CD8-positive, alpha-beta memory T cell (primary cell): ENCODE results near the gene SLC35E1. TPM values are rescaled to one million over a fixed set of nuclear protein-coding genes. Genes with fewer than 3 reads are reported as not detected.
"Not testable (repeated sequence)": the region's sequence is repeated elsewhere in the genome, so short reads cannot be mapped to it uniquely, and the experiment has no call there.

ENCODE experiments used
- CTCF ChIA-PET: fragments of 350-600 bp; sonication (Branson Sonifier 250); formaldehyde crosslinking; loops from one replicate; lab custom pipeline; 2021; ENCODE audit warnings: antibody characterized with exemption; lab: Charles Lee
- POLR2A ChIA-PET: fragments of 350-600 bp; sonication (Branson Sonifier 250); formaldehyde crosslinking; loops from one replicate; lab custom pipeline; 2021; ENCODE audit warnings: antibody characterized with exemption; lab: Charles Lee
- DNase-seq, 5 donors: peaks; one replicate each; pipeline versions ENCODE4 v3.0.0 to v3.0.0-alpha.2; 2020 to 2022; ENCODE audit warnings: mixed read lengths in 1 of 5
- H3K27ac ChIP-seq: one replicate; pipeline ENCODE4 v1.7.0; 2013; ENCODE audit warnings: low read depth, mild to moderate bottlenecking, low read length, moderate library complexity
- H3K27me3 ChIP-seq: 2 replicates; pipeline ENCODE4 v1.7.0; 2013; ENCODE audit warnings: low read length, mild to moderate bottlenecking; ENCODE audit not compliant: insufficient read depth, poor library complexity, severe bottlenecking
- H3K36me3 ChIP-seq: 2 replicates; pipeline ENCODE4 v1.7.0; 2013; ENCODE audit warnings: mild to moderate bottlenecking, low read length, moderate library complexity; ENCODE audit not compliant: insufficient read depth
- H3K4me1 ChIP-seq: 2 replicates; pipeline ENCODE4 v1.7.0; 2013; ENCODE audit warnings: mild to moderate bottlenecking, low read length, moderate library complexity; ENCODE audit not compliant: insufficient read depth
- H3K4me3 ChIP-seq: 2 replicates; pipeline ENCODE4 v1.7.0; 2013; ENCODE audit warnings: mild to moderate bottlenecking, low read length
- H3K9me3 ChIP-seq: 2 replicates; pipeline ENCODE4 v1.7.0; 2013; ENCODE audit warnings: mild to moderate bottlenecking, low read length
- H3K27ac Mint-ChIP-seq, 8 donors: one replicate each; pipeline ENCODE4 v1.8.0; 2020 to 2021; ENCODE audit warnings: mixed read lengths in 8 of 8, mild to moderate bottlenecking in 6 of 8, inconsistent platforms in 3 of 8, moderate library complexity in 3 of 8
- H3K27me3 Mint-ChIP-seq, 2 donors: one replicate each; pipeline ENCODE4 v1.8.0; 2020 to 2021; ENCODE audit warnings: mixed read lengths in 2 of 2, mild to moderate bottlenecking in 1 of 2, moderate library complexity in 1 of 2
- H3K36me3 Mint-ChIP-seq, 3 donors: one replicate each; pipeline ENCODE4 v1.8.0; 2020 to 2021; ENCODE audit warnings: mixed read lengths in 3 of 3, inconsistent platforms in 1 of 3, mild to moderate bottlenecking in 1 of 3
- H3K4me1 Mint-ChIP-seq, 3 donors: one replicate each; pipeline ENCODE4 v1.8.0; 2020 to 2021; ENCODE audit warnings: mixed read lengths in 3 of 3, inconsistent platforms in 1 of 3, mild to moderate bottlenecking in 1 of 3
- H3K4me3 Mint-ChIP-seq, 7 donors: one replicate each; pipeline ENCODE4 v1.8.0; 2020 to 2021; ENCODE audit warnings: mixed read lengths in 7 of 7, mild to moderate bottlenecking in 6 of 7, moderate library complexity in 4 of 7, inconsistent platforms in 2 of 7
- H3K9me3 Mint-ChIP-seq, 5 donors: one replicate each; pipeline ENCODE4 v1.8.0; 2020 to 2022; ENCODE audit warnings: mixed read lengths in 5 of 5, mild to moderate bottlenecking in 3 of 5, moderate library complexity in 2 of 5, inconsistent platforms in 1 of 5
- polyA plus RNA-seq: library from polyadenylated mRNA; unstranded; fragments of 300-500 nt; fragmentation: Illumina TruSeq; gene quantifications from one replicate; pipeline ENCODE4 v1.2.3, GENCODE V29; 2021
- total RNA-seq, 2 experiments: library from RNA; stranded (reverse); gene quantifications; one replicate each; pipeline ENCODE4 v1.2.3, GENCODE V29; 2021

The SLC35E1 gene
- total and polyA plus RNA-seq, 3 experiments from 2014 or later = 30.6 to 43.8 (median 41.9) TPM

GRCh38 chr19:16516923-16517610, 55.1 kb downstream of the SLC35E1 start:
- Histone ChIP-seq H3K4me3 (no peak overlapping the region), H3K36me3 (peaks cover 21% of the 10 kb centered on the region), H3K9me3 (no peaks in the 10 kb centered on the region), H3K4me1 (no peaks in the 10 kb centered on the region), H3K27ac (no peak overlapping the region), H3K27me3 (no peaks in the 10 kb centered on the region)
- H3K36me3 Mint-ChIP-seq = peaks cover 0 to 58% (median 6%) of the 10 kb centered on the region in 3 donors
- H3K27ac Mint-ChIP-seq = peak overlapping the region in 6 of 8 donors; percentile 17 to 95 (median 68)
- H3K9me3 Mint-ChIP-seq = no peaks in the 10 kb centered on the region
- no peaks in the 10 kb centered on the region for H3K27me3 Mint-ChIP-seq
- CTCF ChIA-PET = no interaction called here
- no peak overlapping the region for H3K4me3 Mint-ChIP-seq
- DNase-seq = peak in 1 of 5 donors; percentile 22
- peaks cover 10 to 19% (median 12%) of the 10 kb centered on the region in 3 donors for H3K4me1 Mint-ChIP-seq
- POLR2A ChIA-PET = no interaction called here

GRCh38 chr19:16516381-16516780, 55.8 kb downstream of the SLC35E1 start:
- H3K4me3 Mint-ChIP-seq = no peak overlapping the region
- ChIA-PET CTCF (no interaction called here), POLR2A (no interaction called here)
- Histone ChIP-seq H3K36me3 (peaks cover 21% of the 10 kb centered on the region), H3K4me1 (no peaks in the 10 kb centered on the region), H3K27me3 (no peaks in the 10 kb centered on the region), H3K27ac (no peak overlapping the region), H3K4me3 (no peak overlapping the region), H3K9me3 (no peaks in the 10 kb centered on the region)
- peaks cover 0 to 54% (median 8%) of the 10 kb centered on the region in 3 donors for H3K36me3 Mint-ChIP-seq
- no peak for DNase-seq
- H3K27me3 Mint-ChIP-seq = no peaks in the 10 kb centered on the region
- H3K9me3 Mint-ChIP-seq = no peaks in the 10 kb centered on the region
- H3K27ac Mint-ChIP-seq = peak overlapping the region in 2 of 8 donors; percentile 74 to 95
- peaks cover 10 to 19% (median 12%) of the 10 kb centered on the region in 3 donors for H3K4me1 Mint-ChIP-seq

- DNase-seq = no peak
- no peak overlapping the region for H3K27ac ChIP-seq
- Mint-ChIP-seq H3K36me3 (peaks cover 0 to 37% (median 4%) of the 10 kb centered on the region in 3 donors), H3K4me1 (peaks cover 10 to 19% (median 12%) of the 10 kb centered on the region in 3 donors), H3K4me3 (no peak overlapping the region), H3K27me3 (no peaks in the 10 kb centered on the region), H3K9me3 (no peaks in the 10 kb centered on the region), H3K27ac (no peak overlapping the region)
- peaks cover 11% of the 10 kb centered on the region for H3K36me3 ChIP-seq
- ChIA-PET POLR2A (no interaction called here), CTCF (no interaction called here)
- H3K9me3 ChIP-seq = no peaks in the 10 kb centered on the region
- no peaks in the 10 kb centered on the region for H3K27me3 ChIP-seq
- no peaks in the 10 kb centered on the region for H3K4me1 ChIP-seq
- H3K4me3 ChIP-seq = no peak overlapping the region
These were observed 57.7 kb downstream of the SLC35E1 start for GRCh38 chr19:16514383-16515019.

DNA sequence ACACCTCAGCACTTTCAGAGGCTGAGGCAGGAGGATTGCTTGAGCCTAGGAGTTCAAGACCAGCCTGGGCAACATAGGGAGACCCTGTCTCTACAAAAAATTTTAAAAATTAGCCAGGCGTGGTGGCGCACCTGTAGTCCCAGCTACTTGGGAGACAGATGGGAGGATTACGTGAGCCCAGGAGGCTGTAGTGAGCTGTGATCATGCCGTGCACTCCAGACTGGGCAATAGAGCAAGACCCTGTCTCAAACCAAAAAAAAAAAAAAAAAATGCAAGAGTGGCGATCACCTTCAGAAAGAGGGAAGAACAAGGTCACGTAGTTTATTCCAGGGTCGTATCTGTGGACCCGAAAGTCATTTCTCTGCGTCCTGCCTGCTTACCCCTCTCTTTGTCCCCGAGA, 59.6 kb downstream of the SLC35E1 start:
- H3K27ac Mint-ChIP-seq, H3K4me3 Mint-ChIP-seq, H3K9me3 Mint-ChIP-seq, H3K36me3 ChIP-seq, H3K4me1 ChIP-seq, H3K27me3 Mint-ChIP-seq, H3K27ac ChIP-seq, POLR2A ChIA-PET, H3K4me3 ChIP-seq, CTCF ChIA-PET, H3K27me3 ChIP-seq, DNase-seq, H3K9me3 ChIP-seq: not testable (repeated sequence)
- H3K36me3 Mint-ChIP-seq = peaks cover 0 to 23% (median 3%) of the 10 kb centered on the region in 3 donors
- H3K4me1 Mint-ChIP-seq = peaks cover 9 to 13% (median 10%) of the 10 kb centered on the region in 3 donors

- CTCF ChIA-PET = interaction anchor here (0.5 kb wide), 1 partner anchor 28 kb away, joined by 3 read pairs; no protein-coding TSS in a partner anchor
- Histone ChIP-seq H3K36me3 (no peaks in the 10 kb centered on the region), H3K9me3 (no peaks in the 10 kb centered on the region), H3K27me3 (no peaks in the 10 kb centered on the region), H3K4me3 (no peak overlapping the region), H3K27ac (no peak overlapping the region), H3K4me1 (no peaks in the 10 kb centered on the region)
- Mint-ChIP-seq H3K27ac (no peak overlapping the region), H3K9me3 (no peaks in the 10 kb centered on the region), H3K36me3 (peaks cover 0 to 21% (median 3%) of the 10 kb centered on the region in 3 donors), H3K4me3 (no peak overlapping the region), H3K4me1 (no peaks in the 10 kb centered on the region), H3K27me3 (no peaks in the 10 kb centered on the region)
- POLR2A ChIA-PET = no interaction called here
- DNase-seq = no peak
These were observed 62.8 kb downstream of the SLC35E1 start for GRCh38 chr19:16509141-16510061.

DNA sequence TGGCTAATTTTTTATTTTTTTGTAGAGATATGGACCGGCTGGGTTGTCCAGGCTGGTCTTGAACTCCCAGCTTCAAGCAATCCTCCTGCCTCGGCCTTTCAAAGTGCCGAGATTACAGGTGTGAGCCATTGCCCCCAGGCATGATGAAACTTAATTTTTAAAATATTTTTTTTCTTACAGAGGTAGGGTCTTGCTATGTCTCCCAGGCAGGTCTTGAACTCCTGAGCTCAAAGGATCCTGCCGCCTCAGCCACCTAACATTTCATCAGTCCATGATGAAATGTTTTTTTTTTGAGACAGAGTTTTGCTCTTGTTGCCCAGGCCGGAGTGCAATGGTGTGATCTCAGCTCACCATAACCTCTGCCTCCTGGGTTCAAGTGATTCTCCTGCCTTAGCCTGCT, 63.7 kb downstream of the SLC35E1 start:
- Mint-ChIP-seq H3K9me3 (no peaks in the 10 kb centered on the region), H3K4me3 (no peak overlapping the region), H3K4me1 (no peaks in the 10 kb centered on the region), H3K27me3 (no peaks in the 10 kb centered on the region), H3K36me3 (peaks cover 0 to 21% (median 3%) of the 10 kb centered on the region in 3 donors), H3K27ac (no peak overlapping the region)
- Histone ChIP-seq H3K36me3 (no peaks in the 10 kb centered on the region), H3K4me3 (no peak overlapping the region), H3K27ac (no peak overlapping the region), H3K27me3 (no peaks in the 10 kb centered on the region), H3K4me1 (no peaks in the 10 kb centered on the region), H3K9me3 (no peaks in the 10 kb centered on the region)
- DNase-seq = no peak
- CTCF ChIA-PET = no interaction called here
- POLR2A ChIA-PET = no interaction called here

GRCh38 chr19:16506961-16507360, 65.3 kb downstream of the SLC35E1 start:
- H3K27me3 Mint-ChIP-seq = no peaks in the 10 kb centered on the region
- H3K36me3 ChIP-seq = no peaks in the 10 kb centered on the region
- H3K4me1 ChIP-seq = no peaks in the 10 kb centered on the region
- no peak overlapping the region for H3K4me3 ChIP-seq
- peak overlapping the region in 1 of 8 donors; percentile 24 for H3K27ac Mint-ChIP-seq
- H3K27ac ChIP-seq = no peak overlapping the region
- DNase-seq = no peak
- no peak overlapping the region for H3K4me3 Mint-ChIP-seq
- no peaks in the 10 kb centered on the region for H3K9me3 Mint-ChIP-seq
- H3K4me1 Mint-ChIP-seq = no peaks in the 10 kb centered on the region
- ChIA-PET POLR2A (no interaction called here), CTCF (no interaction called here)
- H3K9me3 ChIP-seq = no peaks in the 10 kb centered on the region
- peaks cover 0 to 25% (median under 1%) of the 10 kb centered on the region in 3 donors for H3K36me3 Mint-ChIP-seq
- no peaks in the 10 kb centered on the region for H3K27me3 ChIP-seq
